Kidney (tissue), 14 donors: ENCODE data around the gene RYR3. TPM values are rescaled to one million over a fixed set of nuclear protein-coding genes. Genes with fewer than 3 reads are reported as not detected.
A peak's percentile ranks its signal among the peaks of the same experiment; 100 is the strongest.

Source experiments
- DNase-seq, 5 donors: peaks; one replicate each; pipeline ENCODE4 v3.0.0-alpha.2; 2013 to 2020
- FAIRE-seq: peaks from 2 replicates; lab custom pipeline; 2012; peaks lifted over from hg19 to GRCh38; lab: Jason Lieb, UNC
- H3K27ac ChIP-seq, 2 donors: one replicate each; pipeline ENCODE4 v1.7.0; 2013; ENCODE audit warnings: low read depth in 2 of 2, low read length in 2 of 2, inconsistent platforms in 1 of 2
- H3K27me3 ChIP-seq: one replicate; pipeline ENCODE4 v1.7.1; 2013; ENCODE audit warnings: low read length, inconsistent platforms; ENCODE audit not compliant: control insufficient read depth, insufficient read depth
- H3K36me3 ChIP-seq, 3 donors: one replicate each; pipeline versions ENCODE4 v1.7.0 to v1.7.1; 2013; ENCODE audit warnings: low read length in 3 of 3, control low read depth in 1 of 3, inconsistent platforms in 1 of 3; ENCODE audit not compliant: insufficient read depth in 3 of 3, control insufficient read depth in 2 of 3
- H3K4me1 ChIP-seq, 3 donors: one replicate each; pipeline versions ENCODE4 v1.7.0 to v1.7.1; 2013; ENCODE audit warnings: low read length in 3 of 3, inconsistent platforms in 1 of 3, low read depth in 1 of 3; ENCODE audit not compliant: control insufficient read depth in 2 of 3, insufficient read depth in 2 of 3
- H3K4me3 ChIP-seq, 3 donors: one replicate each; pipeline versions ENCODE4 v1.7.0 to v1.8.1; 2013; ENCODE audit warnings: low read length in 3 of 3, control low read depth in 1 of 3, inconsistent platforms in 1 of 3
- H3K9ac ChIP-seq, 3 donors: one replicate each; pipeline versions ENCODE4 v1.7.0 to v1.7.1; 2013; ENCODE audit warnings: low read length in 3 of 3, control low read depth in 1 of 3, inconsistent platforms in 1 of 3
- H3K9me3 ChIP-seq, 3 donors: one replicate each; pipeline versions ENCODE4 v1.7.0 to v1.7.1; 2013; ENCODE audit warnings: low read length in 3 of 3, control low read depth in 1 of 3, inconsistent platforms in 1 of 3; ENCODE audit not compliant: control insufficient read depth in 2 of 3, insufficient read depth in 1 of 3
- intact Hi-C: fragments of 100-400 bp; cut with DNase I; formaldehyde crosslinking; loops from one replicate; pipeline ENCODE4 v1.11.1; 2022
- polyA plus RNA-seq: library from polyadenylated mRNA; stranded (reverse); fragments of 350-450 nt; fragmentation: Illumina TruSeq; extraction: RNeasy Lipid Tissue Mini Kit (QIAGEN cat#74804); gene quantifications from one replicate; pipeline ENCODE4 v1.2.3, GENCODE V29; 2014; ENCODE audit warnings: low read depth, low replicate concordance; ENCODE audit not compliant: insufficient read depth
- total RNA-seq: library from RNA; stranded (reverse); fragmentation: NEBNext Ultra II Directional; extraction: Animal tissue kit (Norgen Biotek cat#: 25700); gene quantifications from one replicate; pipeline ENCODE4 v1.2.1, GENCODE V29; 2021
- TF ChIP-seq, protein P1 (sequence below): IDR thresholded peaks from 3 replicates; pipeline ENCODE4 v1.5.1; 2012; ENCODE audit warnings: mild to moderate bottlenecking, moderate library complexity, borderline replicate concordance; ENCODE audit not compliant: insufficient read depth; ENCODE audit errors: extremely low read depth
- donor health status: control.
- donor health status: control.
- donor health status: control.
- donor health status: control.
- donor health status: control.
- donor health status: DM: yes; HTN: yes; CAD: no.
- donor health status: Normal renal cell carcinoma (clear cell type).

RYR3 gene
- total and polyA plus RNA-seq, 2 donors from 2014 or later, result 0.90 to 10.5 TPM

DNA sequence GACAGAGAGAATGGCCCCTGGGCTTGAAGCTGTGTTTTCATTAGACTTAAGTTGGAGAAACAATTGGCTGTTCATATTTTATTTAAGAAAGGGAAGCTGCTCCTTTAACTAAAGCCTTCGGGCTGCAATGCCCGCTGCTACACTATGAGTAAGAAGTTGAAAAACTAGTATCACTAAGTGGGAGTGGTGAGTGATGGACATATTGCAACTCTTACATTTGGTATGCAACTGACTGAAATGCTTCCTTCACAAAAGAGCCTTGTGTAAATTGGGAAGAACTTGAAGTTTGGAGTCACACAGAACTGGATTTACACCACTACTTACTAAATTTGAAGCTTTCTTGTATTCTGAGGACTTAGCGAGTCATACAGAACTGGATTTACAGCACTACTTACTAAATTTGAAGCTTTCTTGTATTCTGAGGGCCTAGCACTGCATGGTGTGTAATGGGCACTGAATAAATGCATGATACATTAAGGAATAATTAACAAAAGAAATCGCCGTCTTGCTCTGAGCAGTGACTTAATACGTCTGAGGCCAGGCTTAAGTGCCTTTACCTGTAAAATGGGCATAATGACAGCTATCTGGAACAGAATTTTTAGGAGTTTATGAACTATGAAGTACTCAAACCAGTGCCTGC, 149.5 kb downstream of the RYR3 start:
- no peak for FAIRE-seq
- no peak for DNase-seq
- no peaks in the 10 kb centered on the region for H3K27me3 ChIP-seq
- no peak overlapping the region for H3K4me3 ChIP-seq
- H3K36me3 ChIP-seq, result no peaks in the 10 kb centered on the region
- TF ChIP-seq, protein P1, sequence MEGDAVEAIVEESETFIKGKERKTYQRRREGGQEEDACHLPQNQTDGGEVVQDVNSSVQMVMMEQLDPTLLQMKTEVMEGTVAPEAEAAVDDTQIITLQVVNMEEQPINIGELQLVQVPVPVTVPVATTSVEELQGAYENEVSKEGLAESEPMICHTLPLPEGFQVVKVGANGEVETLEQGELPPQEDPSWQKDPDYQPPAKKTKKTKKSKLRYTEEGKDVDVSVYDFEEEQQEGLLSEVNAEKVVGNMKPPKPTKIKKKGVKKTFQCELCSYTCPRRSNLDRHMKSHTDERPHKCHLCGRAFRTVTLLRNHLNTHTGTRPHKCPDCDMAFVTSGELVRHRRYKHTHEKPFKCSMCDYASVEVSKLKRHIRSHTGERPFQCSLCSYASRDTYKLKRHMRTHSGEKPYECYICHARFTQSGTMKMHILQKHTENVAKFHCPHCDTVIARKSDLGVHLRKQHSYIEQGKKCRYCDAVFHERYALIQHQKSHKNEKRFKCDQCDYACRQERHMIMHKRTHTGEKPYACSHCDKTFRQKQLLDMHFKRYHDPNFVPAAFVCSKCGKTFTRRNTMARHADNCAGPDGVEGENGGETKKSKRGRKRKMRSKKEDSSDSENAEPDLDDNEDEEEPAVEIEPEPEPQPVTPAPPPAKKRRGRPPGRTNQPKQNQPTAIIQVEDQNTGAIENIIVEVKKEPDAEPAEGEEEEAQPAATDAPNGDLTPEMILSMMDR, result no peak
- no peaks in the 10 kb centered on the region for H3K9me3 ChIP-seq
- intact Hi-C loops, result loop anchor here (10.0 kb wide), 1 partner anchor 65 kb away; no protein-coding TSS in a partner anchor
- peaks cover 0 to 13% (median 0%) of the 10 kb centered on the region in 3 donors for H3K4me1 ChIP-seq
- no peak overlapping the region for H3K27ac ChIP-seq
- no peak overlapping the region for H3K9ac ChIP-seq

- intact Hi-C loops, result loop anchor here (10.0 kb wide), 1 partner anchor 63 kb away; no protein-coding TSS in a partner anchor
- Histone ChIP-seq H3K36me3 (no peaks in the 10 kb centered on the region), H3K27ac (no peak overlapping the region), H3K9ac (no peak overlapping the region), H3K4me1 (no peaks in the 10 kb centered on the region), H3K9me3 (no peaks in the 10 kb centered on the region), H3K27me3 (no peaks in the 10 kb centered on the region), H3K4me3 (no peak overlapping the region)
- TF ChIP-seq, protein P1, result no peak
- no peak for FAIRE-seq
- DNase-seq, result peak in 1 of 5 donors; percentile 16
These were observed 150.9 kb downstream of the RYR3 start for GRCh38 chr15:33461671-33462070.

DNA sequence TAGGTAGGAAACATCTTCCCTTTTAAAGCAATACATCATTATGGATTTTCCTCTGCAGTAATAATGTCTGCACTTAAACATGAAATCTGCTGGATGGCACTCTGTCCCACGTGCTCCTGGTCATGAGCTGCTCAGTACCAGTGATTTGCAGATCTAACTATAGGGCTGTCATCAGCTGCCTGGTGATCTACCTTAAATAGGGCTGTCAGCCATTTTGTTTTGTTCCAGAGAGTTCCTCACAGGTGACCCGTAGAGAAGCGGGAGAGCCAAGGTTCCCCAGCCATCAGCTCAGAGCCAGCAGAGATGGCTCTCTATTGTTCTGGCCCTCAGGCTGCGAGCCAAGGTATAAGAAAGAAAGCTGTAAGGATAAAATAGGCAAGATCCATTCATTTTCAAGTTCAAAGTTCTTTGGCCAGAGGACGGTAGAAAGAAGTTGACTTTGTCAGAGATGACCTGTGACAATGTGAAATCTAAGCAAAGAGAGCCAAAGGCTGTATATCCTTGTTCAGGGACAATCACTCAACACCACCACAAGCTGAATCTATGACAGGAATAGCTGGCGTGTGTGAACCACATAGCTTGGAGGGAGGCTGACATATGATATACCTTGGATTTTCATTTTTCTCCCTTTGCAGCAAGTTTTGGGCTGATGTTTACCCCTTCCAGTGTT, 156.5 kb downstream of the RYR3 start:
- no peaks in the 10 kb centered on the region for H3K27me3 ChIP-seq
- intact Hi-C loops, result loop anchor here (10.0 kb wide), 1 partner anchor 58 kb away; no protein-coding TSS in a partner anchor
- no peaks in the 10 kb centered on the region for H3K9me3 ChIP-seq
- no peak overlapping the region for H3K27ac ChIP-seq
- no peak overlapping the region for H3K9ac ChIP-seq
- FAIRE-seq, result no peak
- H3K36me3 ChIP-seq, result no peaks in the 10 kb centered on the region
- H3K4me3 ChIP-seq, result no peak overlapping the region
- H3K4me1 ChIP-seq, result no peaks in the 10 kb centered on the region
- no peak for DNase-seq
- TF ChIP-seq, protein P1, result no peak
